HG03039 (cell line): Measurements from ENCODE around the gene SLC43A1.

Experiments used
- ATAC-seq: cut with Tn5 transposase; IDR thresholded peaks from one replicate; pipeline ENCODE4 v1.9.1; 2021; ENCODE audit warnings: mild to moderate bottlenecking, moderate library complexity; ENCODE audit not compliant: unreplicated experiment

The SLC43A1 gene

DNA sequence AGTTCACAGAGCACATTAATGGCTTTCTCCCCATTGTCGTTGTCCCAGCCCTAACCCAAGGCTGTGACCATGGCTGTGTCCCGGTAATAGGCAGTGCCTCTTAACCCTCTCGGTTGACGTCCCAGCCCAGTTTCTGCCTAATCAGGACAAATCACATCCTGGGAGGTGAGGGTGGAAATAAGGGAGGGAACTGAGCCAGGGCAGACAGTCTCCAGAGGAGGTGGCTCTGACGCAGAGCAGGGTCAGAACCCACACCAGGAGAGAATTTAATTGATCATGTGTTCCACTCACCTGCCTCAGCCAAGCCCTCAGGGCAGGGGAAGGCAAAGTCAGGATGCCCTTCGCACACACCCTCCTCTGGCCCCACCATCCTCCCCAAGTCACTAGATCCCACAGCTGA is 17.0 kb downstream of the SLC43A1 start:
- ATAC-seq: no peak

DNA sequence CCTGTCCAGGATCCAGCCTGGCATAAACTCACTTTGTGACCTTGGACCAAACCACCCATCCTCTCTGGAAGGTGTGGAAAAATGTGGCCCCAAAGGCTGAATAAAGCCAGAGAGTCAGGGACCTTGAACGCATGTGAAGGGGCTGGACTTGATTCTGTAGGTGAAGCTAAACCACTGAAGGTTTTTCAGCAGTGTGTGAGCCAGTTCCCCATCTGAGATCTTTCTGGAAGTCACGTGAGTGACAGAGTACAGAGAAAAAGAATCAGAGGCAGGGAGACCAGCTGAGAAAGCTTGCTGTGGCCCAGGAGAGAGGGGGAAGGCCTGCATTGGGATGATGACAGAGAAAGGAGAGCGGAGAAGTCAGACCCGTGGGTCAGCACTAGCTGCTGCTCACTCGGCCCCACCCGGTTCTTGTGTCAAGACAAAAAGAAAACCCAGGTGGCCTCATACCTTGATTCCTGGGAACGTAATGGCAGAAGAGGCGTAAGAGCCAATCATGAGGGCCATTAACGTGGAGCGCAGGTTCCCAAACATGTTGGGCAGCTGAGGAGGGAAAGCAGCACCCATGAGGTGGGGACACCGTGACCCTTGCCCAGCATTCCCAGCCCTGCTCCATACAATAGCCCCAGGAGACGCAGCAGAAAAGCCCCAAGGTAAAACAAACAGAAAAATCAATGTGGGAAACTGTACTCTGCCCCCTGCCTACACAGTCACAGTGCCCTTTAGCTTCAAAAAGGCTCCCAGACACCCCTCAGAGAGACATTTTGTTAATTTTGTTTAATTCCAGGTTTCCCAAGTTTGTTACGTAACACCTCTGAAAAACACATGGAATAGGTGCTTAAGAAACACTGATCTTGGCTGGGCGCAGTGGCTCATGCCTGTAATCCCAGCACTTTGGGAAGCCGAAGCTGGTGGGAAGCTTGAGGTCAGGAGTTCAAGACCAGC is 17.9 kb downstream of the SLC43A1 start:
- ATAC-seq: no peak

DNA sequence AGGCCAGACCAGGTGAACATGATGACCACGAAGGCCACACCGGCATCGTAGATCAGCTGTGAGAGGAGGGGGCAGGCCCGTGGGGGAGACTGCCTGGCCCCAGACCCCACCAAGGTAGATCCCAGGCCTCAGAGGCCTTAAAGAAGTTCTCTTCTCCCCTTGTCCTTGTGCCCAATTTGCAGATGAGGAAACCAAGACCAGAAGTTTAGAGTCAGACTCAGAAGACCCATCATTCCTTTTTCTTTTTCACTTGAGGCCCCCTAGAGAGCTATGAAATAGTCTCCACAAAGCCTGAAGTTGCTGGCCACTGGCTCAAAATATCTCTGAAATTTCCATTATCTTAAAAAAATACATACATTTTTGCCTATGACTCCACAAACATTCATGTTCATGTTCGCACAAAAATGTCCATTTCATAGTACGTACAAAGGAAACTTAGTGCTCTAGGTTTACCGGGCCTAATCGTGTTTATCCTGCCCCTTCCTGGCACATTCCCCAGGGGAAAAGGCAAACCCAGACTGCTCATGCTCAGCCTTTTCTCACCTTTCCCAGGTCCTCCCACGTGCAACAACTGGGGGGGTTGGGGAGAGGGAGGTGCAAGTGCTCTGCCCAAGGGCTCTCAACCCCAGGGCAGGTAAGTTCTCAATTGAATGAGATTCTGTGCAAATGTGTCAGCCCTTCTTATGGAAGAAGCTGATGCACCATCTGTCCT is 19.2 kb downstream of the SLC43A1 start:
- ATAC-seq: no peak

DNA sequence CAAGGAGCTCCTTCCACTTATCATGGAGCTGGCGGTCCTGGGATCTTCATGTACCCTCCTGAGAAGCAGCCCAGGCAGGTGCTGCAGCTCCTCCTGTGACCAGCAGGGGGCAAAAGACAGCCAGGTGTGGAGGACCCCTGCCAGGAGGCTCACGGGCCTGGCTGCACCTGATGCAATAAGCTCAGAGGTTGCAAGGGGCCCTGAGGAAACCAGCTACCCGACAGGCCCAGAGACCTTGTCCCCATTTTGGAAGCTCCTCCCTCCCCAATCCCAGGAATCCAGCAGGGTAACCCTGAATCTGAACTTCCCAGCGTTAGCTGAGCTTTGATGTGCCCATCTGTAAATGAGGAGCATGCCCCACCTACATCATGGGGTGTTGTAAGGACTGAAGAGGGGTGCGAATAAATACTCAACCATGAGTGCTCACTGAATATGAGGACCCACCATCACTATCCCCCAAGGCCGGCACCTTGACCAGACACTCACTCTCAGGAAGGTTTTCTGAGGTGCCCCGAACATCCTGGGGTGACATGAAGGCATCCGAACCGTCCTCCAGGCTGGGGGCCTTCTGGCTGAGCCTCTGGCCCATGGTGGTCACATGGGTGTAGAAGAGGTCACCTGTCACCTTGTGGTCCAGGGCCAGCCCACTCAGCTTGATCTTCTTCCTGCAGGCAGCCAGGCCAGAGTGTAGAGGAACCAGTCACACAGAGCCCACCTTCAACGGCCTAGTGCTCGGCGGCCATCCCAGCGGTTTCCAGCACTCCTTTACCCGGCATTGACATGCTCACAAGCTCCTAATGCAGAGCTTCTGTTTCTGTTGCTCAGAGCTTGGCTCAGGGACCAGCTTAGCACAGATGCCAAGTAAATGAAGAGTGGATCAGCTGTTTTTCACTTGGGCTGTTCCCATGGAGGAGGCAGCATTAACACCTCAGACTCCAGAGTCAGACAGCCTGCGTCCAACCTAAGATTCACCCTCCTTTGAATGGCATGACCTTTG is 21.7 kb downstream of the SLC43A1 start:
- peak; percentile 75 for ATAC-seq

DNA sequence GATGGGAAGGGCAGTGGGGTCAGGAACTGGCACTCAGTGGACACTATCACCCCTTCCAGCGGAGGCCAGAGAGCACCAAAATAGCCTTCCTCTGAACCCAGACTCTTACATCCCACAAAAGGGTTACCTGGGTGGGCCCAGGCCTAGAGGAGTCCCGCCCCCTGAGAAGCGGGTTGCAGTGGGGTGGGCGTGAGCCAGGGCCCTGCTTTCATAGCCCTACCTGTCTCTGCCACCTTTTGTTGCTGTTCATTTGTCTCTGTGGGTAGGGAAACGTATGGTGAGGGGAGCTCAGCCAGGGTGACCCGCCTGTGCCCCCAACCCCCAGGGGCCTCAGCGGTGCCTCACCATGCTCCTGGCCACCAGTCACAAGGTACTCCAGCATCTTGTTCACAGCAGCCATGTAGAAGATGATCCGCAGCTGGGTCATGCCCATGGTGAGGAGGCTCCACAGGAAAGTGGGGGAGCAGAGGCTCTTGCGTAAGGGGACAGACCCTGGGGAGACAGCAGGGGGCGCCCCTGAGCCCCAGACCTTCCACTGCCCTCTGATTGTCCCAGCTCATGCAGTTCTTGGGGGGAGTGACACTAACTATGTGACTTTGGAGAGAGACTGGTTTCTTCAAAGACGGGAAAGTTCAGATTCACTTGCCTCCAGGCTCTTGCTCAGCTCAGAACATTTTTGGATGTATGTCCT is 24.0 kb downstream of the SLC43A1 start:
- ATAC-seq: no peak

DNA sequence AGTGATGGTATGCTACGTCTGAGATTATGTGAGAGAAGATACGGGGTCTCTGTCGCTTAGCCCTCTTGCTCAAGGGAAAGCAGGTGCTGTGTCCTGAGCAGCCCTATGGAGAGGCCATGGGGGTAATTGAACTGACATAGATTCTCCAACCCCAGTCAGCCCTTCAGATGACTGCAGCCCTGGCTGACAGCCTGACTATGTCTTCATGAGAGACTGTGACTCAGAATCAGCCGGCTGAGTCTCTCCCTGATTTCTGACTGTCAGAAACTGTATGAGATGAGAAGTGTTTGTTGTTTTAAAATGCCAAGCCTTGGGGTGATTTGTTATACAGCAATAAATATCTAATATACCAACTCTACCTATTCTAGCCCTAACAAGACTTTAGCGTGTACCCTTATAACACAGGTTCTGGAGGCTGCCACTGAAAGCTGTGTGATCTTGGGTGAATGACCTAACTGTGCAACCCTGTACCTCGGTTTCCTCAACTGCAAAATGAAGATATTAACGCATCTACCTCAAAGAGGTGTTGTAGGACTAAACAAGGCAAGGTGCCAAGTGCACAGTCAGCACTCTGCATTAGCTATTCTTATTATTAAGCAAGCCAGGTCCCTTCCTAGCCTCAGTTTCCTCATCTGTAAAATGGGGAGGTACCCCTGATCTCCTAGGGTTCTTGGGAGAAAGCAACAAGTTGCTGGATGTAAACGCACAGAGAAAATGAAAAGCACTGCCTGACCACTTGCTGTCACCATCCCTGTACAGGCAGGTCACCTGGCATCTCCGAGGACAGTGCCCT is 24.9 kb downstream of the SLC43A1 start:
- ATAC-seq: no peak

DNA sequence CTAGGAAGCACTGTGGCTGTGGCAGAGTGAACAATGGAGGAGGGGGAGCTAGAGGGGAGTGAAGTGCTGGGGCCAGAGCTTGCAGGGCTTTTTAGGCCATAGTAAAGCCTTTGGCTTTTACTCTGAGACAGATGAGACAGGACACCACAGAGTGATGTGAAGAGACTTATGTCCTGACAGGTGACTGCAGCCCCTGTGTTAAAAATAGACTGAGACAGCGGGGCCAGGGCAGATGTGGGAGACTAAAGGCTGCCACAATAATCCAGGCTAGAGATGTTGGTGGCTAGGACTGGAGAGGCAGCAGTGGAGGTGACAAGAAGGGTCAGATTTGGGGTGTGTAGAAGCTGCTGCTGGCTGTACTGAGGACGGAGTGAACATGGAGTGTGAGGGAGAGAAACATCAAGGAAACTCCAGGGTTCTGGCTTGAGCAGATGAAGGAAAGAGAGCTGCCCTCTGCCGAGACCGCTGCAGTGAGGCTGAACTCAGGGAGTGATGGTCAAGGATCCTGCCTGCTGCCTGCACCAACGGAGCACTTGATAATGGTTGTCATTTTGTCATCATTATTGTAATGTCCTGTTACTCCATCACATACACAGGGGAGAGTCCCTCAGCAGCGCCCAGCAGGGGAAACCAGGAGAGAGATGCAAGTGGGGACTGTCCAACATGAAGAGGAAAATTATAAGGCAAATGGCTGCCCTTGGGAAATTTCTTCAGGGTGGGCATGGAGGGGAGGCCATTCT is 27.4 kb downstream of the SLC43A1 start:
- ATAC-seq: no peak

DNA sequence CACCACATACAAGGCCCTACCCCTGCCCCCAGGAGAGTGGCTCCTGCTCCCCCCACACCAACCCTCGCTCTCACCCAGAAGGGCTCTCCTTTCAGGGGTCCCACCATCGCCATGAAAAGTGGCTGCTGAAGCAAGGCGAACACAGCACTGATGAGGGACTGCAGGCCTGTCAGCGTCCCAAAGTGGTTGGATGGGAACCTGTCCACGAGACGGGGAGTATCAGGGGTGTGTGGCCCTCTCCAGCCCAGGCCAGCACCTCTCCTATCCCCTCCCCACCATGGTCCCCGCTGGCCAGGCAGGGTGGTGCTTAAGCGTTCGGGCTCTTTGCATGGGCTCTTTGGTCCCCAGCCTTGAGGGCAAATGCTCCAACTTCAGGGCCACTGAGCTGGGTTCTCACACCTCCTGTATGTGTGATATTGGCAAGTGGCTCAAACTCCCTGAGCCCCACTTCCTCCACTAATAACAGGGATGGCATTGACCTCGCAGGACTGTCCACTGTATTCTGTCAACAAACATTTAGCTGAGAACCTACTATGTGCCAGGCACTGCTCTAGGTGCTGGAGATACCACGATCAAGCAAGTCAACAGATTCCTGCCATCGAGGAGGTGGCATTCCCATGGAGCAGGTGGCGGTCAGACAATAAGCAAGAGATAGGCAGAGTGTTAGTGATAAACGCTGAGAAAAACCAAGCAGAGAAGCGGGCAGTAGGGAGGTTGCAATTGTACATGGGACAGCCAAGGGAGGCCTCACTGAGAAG is 28.3 kb downstream of the SLC43A1 start:
- ATAC-seq: no peak

DNA sequence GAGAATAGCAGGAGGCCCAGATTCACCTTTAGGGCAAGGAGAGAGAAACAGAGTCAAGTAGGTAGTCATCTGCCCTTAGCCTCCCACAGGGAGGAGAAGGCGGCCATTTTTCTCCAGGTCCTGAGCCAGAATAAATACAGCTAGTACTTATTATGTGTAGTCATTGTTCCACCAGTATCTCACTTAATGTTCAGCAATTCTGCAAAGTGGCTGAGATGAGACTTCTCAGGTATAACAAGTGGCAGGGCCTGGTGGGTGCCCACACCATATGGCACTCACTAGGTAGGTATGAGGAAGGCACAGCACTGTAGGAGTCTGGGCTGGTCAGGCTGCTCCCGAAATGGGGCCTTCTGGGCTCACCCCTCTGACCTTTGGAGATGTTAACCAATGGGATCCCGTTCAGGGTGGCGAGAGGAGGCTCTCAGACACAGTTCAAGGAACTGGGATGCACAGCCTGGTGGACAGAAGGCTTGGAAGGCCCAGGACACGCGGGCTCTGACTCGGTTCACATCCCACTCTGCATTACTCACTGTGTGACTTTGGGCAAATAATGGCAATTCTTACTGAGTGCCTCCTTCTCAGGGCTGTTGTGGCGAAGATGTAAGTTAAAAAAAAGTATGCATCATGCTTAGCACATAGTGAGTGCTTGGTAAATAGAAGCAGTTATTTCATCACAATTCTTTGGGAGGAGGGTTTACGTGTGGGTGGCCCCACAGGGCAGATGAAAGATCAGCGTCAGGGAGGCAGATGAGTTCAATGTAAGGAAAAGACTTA is 30.1 kb downstream of the SLC43A1 start:
- no peak for ATAC-seq

DNA sequence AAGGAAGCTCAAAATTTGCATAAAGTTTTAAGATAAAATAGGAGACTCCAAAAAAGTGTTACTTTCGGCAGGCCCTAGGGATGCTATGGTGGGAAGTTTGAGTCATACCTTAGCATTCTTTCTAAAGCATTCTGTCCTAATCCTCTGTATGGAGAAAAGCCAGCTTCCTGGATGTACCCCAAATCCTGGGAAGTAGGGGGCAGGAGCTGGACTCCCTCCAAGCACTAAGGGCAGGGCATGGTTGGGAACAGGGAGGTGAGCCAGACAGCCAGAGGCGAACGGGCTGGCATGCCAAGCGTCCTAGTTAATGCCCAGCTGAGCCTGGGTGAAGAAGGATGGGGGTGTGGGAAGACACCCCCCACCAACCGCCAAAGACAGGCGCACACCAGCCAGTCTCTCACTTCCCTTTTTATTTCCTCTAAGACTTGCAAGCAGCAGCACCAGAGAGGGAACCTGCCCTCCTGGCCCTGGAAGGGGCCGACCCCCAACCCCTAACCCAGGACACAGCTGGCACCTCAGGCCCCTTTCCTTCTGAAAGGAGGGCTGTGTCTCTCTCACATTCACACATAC is 31.3 kb downstream of the SLC43A1 start:
- ATAC-seq: no peak

DNA sequence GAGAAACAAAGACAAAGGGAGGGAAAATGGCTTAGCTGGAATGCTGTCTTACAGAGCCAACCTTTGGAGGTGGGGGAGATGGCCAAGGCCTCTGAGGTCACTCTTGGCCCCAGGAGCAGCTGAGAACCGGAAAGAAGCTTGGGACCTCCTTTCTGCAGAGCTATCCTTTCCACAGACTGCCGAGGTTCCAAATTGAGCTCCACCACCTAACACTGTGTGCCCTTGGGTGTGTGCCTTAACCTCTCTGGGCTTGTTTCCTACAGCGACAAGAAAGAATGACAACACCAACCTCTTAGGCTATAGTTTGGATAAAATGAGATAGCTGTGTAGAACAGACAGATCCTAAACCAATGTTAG is 32.0 kb downstream of the SLC43A1 start:
- no peak for ATAC-seq

DNA sequence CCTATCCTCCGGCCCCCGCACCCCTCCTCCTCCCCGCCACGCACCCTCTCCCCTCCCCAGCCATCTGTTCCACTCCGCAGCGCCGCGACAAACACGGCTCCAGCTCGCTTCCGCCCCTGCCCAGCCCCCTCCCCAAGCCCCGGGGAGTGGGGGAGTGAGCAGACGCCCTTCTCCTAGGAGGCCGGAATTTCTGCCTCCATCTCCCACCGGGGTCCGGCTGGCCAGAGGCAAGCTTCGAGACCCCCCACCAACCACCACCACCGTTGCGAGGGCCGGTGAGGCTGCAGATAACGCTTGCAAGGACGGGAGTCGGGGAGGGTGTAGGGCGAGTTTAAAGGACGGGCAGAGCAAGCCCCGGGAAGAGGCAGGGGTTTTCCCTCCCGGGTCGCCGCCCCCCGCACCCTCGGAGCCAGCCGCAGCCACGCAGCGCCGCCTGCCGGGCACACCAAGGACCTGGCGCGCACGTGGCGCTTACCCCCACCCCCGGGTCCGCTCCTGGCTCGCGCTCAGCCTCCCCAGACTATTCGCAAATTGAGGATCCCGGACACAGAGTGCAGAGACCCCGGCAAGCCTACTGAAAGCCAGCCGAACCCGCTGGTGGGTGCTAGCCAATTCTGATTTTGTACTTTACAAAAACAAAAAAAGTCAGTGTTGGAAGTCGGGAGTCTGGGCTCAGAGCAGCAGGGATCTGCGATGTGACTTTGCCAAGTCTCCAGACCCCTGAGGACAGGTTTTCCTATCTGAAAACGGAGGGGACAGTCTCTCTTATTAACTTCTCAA is 32.5 kb downstream of the SLC43A1 start:
- peak; percentile 49 for ATAC-seq

DNA sequence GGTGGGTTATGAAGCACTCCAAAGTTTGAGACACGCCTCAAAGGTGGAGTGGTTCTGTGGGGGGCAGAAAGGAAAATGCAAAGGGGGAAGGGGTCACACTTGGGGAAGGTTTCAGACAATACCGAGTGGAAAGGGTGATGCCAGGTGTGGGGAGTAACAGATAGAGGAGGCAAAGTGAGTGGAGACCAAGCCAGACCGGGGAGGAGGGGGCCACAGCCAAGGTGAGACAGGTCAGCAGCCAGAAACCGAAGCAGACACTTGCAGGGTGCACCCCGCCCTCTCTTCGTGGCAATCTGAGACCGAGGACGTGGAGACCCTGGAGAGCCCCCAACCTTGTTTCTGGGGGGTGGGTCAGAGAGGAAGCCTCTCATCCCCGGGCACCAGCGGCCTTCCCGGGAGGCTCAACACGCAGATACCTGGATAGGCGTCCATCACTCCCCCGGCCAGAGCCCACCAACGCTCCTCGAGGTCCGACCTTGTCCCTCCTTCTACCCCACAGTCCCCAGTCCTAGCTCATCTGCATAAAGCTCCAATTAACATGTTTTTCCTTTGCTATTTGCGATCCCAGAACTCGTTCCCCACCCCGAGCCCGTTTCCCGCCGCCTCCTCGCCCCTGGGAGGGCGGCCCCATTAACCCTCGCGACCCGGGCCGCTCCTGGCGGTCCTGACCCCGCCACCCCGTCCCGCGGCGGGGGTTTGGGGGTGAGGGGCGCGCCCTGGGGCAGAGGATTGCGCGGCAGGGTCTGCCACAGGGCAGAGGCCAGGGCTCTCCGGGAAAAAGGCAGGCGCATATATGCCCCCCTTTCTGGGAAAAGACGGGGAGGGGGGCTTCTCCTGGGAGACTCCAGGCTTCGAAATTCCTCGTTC is 33.4 kb downstream of the SLC43A1 start:
- no peak for ATAC-seq

DNA sequence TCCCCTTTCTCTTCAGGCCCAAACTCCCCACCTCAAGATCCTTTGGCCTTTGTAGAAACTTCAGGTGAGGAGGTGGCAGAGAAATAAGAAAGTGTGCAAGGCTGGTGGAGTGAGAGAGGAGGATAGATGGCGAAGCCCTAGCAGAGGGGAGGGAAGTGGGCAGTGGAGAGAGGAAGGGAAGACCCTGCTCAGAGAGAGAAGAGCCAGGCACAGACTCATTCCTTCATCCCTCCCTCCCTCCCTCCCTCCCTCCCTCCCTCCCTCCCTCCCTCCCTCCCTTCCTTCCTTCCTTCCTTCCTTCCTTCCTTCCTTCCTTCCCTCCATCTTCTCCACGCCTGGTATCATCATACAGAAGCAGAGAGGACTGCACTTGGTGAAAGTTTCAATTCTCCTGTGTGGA is 34.2 kb downstream of the SLC43A1 start:
- ATAC-seq: no peak

DNA sequence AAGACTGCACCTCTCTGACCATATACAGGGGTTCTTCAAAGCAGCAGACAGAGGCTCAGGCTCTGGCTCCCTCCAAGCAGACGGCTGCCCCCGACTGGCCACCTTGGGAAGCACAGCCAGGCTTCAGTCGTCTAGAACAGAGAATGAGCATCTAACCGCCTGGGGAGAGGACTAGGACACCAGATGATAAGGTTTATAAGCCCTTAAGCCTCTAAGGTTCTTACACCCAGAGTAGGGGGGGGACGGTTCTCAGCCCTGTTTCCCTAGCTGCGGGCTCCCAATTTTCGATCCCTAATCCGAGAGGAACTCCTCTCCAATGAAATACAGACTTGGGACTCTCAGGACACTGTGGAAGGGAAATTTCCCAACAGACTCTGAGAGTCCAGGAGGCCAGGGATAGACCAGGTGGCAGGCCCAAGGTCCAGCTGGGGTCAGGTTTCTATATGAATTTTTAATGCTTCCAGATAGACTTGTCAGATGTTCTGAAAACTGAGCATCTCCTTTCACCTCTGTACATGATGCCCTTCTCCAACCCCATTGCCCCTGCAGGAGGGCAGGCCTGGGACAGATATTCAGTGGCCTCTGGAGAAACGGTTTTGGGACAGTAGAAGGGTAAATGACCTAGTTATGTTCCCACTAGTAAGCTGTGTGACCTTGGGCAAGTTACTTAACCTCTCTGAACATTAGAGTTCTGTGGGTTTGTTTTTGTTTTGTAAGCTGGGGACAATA is 34.9 kb downstream of the SLC43A1 start:
- peak; percentile 40 for ATAC-seq
